Aorta (tissue), 5 donors: ENCODE results near the gene CD6. TPM values are rescaled to one million over a fixed set of nuclear protein-coding genes. Genes with fewer than 3 reads are reported as not detected.
"Not testable (repeated sequence)": the region's sequence is repeated elsewhere in the genome, so short reads cannot be mapped to it uniquely, and the experiment has no call there.

Source experiments
- ATAC-seq: fragments of 200-7000 bp; cut with Tn5 transposase; one replicate; pipeline ENCODE4 v1.9.1; 2022; ENCODE audit warnings: moderate library complexity; ENCODE audit not compliant: low FRiP score
- DNase-seq, 2 donors: peaks; one replicate each; pipeline ENCODE4 v3.0.0-alpha.2; 2020
- H3K27ac ChIP-seq, 2 donors: one replicate each; pipeline ENCODE4 v1.5.1; 2013; ENCODE audit warnings: low read length in 2 of 2, mild to moderate bottlenecking in 2 of 2, moderate library complexity in 2 of 2, control low read depth in 1 of 2, inconsistent platforms in 1 of 2, low read depth in 1 of 2
- H3K27me3 ChIP-seq, 2 donors: one replicate each; pipeline ENCODE4 v1.6.1; 2013; ENCODE audit warnings: control low read depth in 1 of 2, low read length in 1 of 2, mild to moderate bottlenecking in 1 of 2, moderate library complexity in 1 of 2; ENCODE audit not compliant: insufficient read depth in 2 of 2, control insufficient read depth in 1 of 2
- H3K36me3 ChIP-seq, 2 donors: one replicate each; pipeline ENCODE4 v1.6.1; 2013; ENCODE audit warnings: control low read depth in 1 of 2, low read length in 1 of 2, mild to moderate bottlenecking in 1 of 2; ENCODE audit not compliant: insufficient read depth in 2 of 2, control insufficient read depth in 1 of 2
- H3K4me1 ChIP-seq, 2 donors: one replicate each; pipeline ENCODE4 v1.6.1; 2013; ENCODE audit warnings: low read length in 2 of 2, control low read depth in 1 of 2, mild to moderate bottlenecking in 1 of 2, moderate library complexity in 1 of 2; ENCODE audit not compliant: insufficient read depth in 2 of 2, control insufficient read depth in 1 of 2
- H3K4me3 ChIP-seq, 2 donors: one replicate each; pipeline ENCODE4 v1.5.1; 2013; ENCODE audit warnings: low read length in 2 of 2, control low read depth in 1 of 2, mild to moderate bottlenecking in 1 of 2
- H3K9me3 ChIP-seq: one replicate; pipeline ENCODE4 v1.6.1; 2013; ENCODE audit warnings: mild to moderate bottlenecking, low read length; ENCODE audit not compliant: control insufficient read depth
- WGBS, 2 donors: extraction: QIAGEN DNeasy Blood & Tissue Kit; methylation state at CpG; one replicate each; pipeline ENCODE4 v1.1.7; 2013; 5-methylcytosine and 5-hydroxymethylcytosine counted together
- intact Hi-C, 2 donors: fragments of 100-400 bp; cut with DNase I; formaldehyde crosslinking; loops; one replicate each; pipeline versions ENCODE4 v1.14.2 to v1.15.0; 2022
- polyA plus RNA-seq, 2 donors: library from polyadenylated mRNA; stranded (reverse); fragments of 200-250 nt; gene quantifications; one replicate each; pipeline ENCODE4 v1.2.3, GENCODE V29; 2013
- total RNA-seq, 2 donors: library from RNA; stranded (reverse); fragmentation: NEBNext Ultra II Directional; extraction: Animal tissue kit (Norgen Biotek cat#: 25700); gene quantifications; one replicate each; pipeline ENCODE4 v1.2.1, GENCODE V29; 2021
- donor health status: healthy with polysubstance abuse.
- donor health status: Bipolar disorder and iron deficiency.
- donor health status: DM: no; HTN: no; CAD: no.
- donor health status: DM: no; HTN: no; CAD: no.
- donor health status: DM: yes; HTN: yes; CAD: no.

The CD6 gene
- total and polyA plus RNA-seq, 4 donors, result 1.3 to 2.2 (median 1.4) TPM

DNA sequence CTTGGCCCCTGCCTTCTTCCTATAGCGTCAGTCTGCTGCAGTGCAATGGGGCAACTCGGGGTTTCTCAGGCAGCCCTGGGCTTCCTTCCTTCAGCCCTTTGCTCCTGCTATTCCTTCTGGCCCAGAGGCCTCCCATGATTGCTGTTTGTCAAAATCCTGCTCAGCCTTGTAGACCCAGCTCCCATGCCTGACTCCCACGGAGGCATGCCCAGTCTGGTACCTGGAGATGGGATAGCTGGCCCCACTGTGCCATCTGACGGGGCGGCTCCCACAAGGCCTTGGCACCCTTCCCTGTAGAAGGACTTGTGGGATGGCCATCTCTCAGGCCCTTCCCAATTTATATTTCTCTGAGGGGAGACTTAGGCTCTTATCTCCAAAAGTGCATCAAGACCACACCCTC is 590 bp upstream of the CD6 start:
- peak in 1 of 2 donors; percentile 21 for DNase-seq
- Histone ChIP-seq H3K27ac (no peak overlapping the region), H3K36me3 (no peaks in the 10 kb centered on the region), H3K4me1 (no peaks in the 10 kb centered on the region), H3K4me3 (no peak overlapping the region), H3K9me3 (no peaks in the 10 kb centered on the region), H3K27me3 (no peaks in the 10 kb centered on the region)
- no peak for ATAC-seq
- 85 to 90% methylated on average over 5 of the region's 5 CpGs for WGBS, 2 donors
- intact Hi-C loops, result no loop called here

DNA sequence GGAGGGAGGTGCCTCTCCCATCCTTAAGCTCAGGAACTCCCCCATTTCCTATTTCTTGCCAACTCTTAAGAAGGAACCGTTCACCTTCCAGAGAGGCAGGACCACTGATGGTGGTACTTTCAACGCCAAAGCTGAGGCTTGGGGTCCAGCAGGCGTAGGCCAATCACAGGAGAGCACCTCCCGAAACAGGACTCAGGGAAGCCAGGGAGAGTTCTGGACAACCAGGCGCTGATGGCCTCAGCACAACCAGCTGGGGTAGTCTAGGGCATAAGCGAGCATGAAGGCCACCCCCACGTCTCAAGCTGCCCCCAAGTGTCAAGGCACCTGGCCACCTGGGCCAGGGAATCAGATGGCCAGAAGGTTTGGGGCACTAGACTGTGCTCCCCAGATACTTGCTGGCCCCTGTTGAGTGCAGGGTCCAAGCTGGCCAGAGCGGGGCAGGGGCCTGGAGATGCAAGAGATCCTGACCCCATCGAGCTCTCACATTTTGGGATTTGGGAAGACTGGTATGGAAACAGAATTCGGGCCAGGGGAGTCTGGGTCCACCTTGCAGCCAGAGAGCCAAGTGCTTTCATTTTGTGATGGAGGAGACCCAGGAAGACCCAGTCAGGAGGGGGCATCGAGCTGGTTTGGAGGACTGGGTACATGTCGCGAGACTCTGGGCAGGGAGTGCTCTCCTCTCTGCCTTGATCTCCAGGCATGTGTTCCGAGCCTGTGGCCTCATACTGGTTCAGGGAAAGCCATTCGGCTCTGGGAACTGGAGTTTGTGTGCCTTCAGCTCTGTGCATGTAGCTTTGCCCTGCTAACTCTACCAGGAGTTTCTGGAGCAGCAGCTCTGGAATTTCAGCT is 926 bp downstream of the CD6 start:
- H3K27me3 ChIP-seq, result no peaks in the 10 kb centered on the region
- intact Hi-C loops, result no loop called here
- 88 to 89% methylated on average over 15 of the region's 15 CpGs for WGBS, 2 donors
- DNase-seq, result peak; percentile 40 to 51
- no peaks in the 10 kb centered on the region for H3K36me3 ChIP-seq
- no peaks in the 10 kb centered on the region for H3K4me1 ChIP-seq
- no peak for ATAC-seq
- no peaks in the 10 kb centered on the region for H3K9me3 ChIP-seq
- no peak overlapping the region for H3K4me3 ChIP-seq
- no peak overlapping the region for H3K27ac ChIP-seq

DNA sequence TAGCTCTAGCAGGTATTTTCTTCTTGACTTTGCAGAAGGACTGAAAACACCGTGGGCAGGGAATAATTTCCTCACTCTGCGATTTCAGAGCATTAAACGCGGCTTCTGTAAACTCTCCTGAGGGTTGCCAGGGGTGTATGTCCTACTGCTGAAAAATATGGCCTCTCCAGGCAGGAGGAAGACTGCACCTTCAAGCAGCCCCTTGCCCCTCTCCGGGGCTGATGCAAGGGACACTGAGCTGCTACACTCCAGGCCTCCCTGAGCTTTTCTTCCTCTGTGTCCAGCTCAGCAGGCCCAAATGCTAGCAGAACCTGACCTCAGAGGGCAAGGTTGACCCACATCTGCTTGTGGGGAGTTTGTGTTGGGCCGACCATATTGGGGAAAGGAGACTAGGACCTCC is 2.2 kb downstream of the CD6 start:
- ATAC-seq, result no peak
- intact Hi-C loops, result no loop called here
- no peaks in the 10 kb centered on the region for H3K9me3 ChIP-seq

DNA sequence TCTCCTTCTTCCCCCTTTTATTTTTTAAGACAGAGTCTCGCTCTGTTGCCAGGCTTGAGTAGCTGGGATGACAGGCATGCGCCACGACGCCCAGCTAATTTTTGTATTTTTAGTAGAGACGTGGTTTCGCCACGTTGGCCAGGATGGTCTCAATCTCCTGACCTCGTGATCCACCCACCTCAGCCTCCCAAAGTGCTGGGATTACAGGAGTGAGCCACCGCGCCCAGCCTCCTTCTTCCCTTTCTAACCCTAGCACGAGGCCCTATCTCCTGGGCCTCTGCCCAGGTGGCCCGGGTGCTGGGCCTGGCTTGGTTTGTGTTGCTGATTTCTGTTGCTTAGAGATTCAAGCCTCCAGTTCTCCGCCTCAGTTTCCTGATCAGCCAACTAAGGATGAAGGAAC is 2.8 kb downstream of the CD6 start:
- H3K27ac ChIP-seq, H3K9me3 ChIP-seq, intact Hi-C loops, ATAC-seq, H3K36me3 ChIP-seq, H3K27me3 ChIP-seq, H3K4me3 ChIP-seq, H3K4me1 ChIP-seq: not testable (repeated sequence)
- WGBS, 2 donors, result 87% methylated on average over 13 of the region's 13 CpGs
- peak in 1 of 2 donors; percentile 18 for DNase-seq

More for the DNA sequence above, 2.2 kb downstream of the CD6 start:
- no peaks in the 10 kb centered on the region for H3K27me3 ChIP-seq
- DNase-seq, result peak in 1 of 2 donors; percentile 13
- no peaks in the 10 kb centered on the region for H3K4me1 ChIP-seq
- H3K27ac ChIP-seq, result no peak overlapping the region
- H3K4me3 ChIP-seq, result no peak overlapping the region
- WGBS, 2 donors, result 81 to 82% methylated on average over 6 of the region's 6 CpGs
- H3K36me3 ChIP-seq, result no peaks in the 10 kb centered on the region

DNA sequence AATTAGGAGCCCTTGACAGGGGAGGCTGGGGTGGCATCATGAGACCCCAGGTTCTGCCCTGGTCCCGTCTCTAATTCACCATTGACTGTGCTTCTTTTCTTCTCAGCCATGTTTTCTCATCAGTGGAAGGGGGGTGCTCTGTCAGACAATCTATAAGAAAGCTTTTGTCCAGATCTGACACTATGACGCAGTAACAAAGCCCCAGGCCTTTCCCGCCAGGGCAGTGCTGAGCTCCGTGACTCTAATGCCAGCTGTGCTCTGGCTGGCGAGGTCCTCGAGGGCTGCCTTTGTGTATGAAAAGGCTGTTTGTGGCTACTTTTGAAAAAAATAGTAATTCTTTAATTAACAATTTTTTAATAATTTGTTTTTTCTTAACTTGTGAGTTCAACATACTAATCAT is 3.2 kb downstream of the CD6 start:
- no peak overlapping the region for H3K27ac ChIP-seq
- H3K4me1 ChIP-seq, result no peaks in the 10 kb centered on the region
- intact Hi-C loops, result no loop called here
- 96 to 98% methylated on average over 6 of the region's 6 CpGs for WGBS, 2 donors
- peak; percentile 36 to 42 for DNase-seq
- H3K36me3 ChIP-seq, result no peaks in the 10 kb centered on the region
- H3K4me3 ChIP-seq, result no peak overlapping the region
- H3K9me3 ChIP-seq, result no peaks in the 10 kb centered on the region
- no peaks in the 10 kb centered on the region for H3K27me3 ChIP-seq
- ATAC-seq, result no peak

DNA sequence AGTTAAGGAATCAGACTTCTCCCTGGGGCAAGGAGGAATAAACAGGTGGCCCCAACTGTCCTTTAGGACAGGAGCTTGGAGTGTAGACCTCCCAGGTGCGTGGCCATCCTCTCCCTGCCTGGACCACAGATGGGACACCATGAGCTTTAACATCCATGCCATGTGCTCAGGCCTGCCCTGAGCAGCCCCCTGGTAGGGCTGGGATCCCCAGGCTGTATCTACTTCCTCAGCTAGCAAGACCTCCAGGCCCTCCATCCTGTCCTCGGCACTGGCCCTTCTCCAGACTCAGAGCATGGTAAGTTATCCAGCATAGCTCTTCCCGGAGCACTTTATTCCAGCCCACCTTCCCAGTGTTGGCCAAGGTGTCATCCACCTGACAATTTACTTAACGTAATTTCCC is 5.7 kb downstream of the CD6 start:
- ATAC-seq (no peak), DNase-seq (peak in 1 of 2 donors; percentile 21)
- Histone ChIP-seq H3K9me3 (no peaks in the 10 kb centered on the region), H3K4me3 (no peak overlapping the region), H3K36me3 (no peaks in the 10 kb centered on the region), H3K4me1 (no peaks in the 10 kb centered on the region), H3K27me3 (no peaks in the 10 kb centered on the region), H3K27ac (no peak overlapping the region)
- intact Hi-C loops, result no loop called here
- 94 to 98% methylated on average over 4 of the region's 4 CpGs for WGBS, 2 donors

DNA sequence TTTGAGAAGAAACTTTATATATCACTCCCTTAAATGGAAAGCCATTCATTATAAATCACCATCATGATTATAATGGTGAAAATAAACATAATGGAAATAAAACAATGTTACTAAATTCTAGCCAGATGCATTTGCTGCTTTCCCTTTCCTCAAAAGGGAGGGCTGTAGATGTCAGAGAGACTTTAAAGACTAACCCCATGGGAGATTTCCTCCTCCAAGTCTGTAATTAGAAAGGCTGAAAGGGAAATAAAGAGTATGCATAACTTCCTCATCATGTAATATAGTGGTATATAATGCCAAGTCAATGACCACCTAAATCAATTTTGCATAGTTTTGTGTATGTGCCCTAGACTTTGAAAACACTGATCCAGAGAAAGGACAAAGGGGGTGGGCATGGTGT is 6.4 kb downstream of the CD6 start:
- intact Hi-C loops, result no loop called here
- ATAC-seq, result no peak
- no peak overlapping the region for H3K27ac ChIP-seq
- no peaks in the 10 kb centered on the region for H3K4me1 ChIP-seq
- H3K27me3 ChIP-seq, result no peaks in the 10 kb centered on the region
- DNase-seq, result no peak
- no peaks in the 10 kb centered on the region for H3K36me3 ChIP-seq
- no peaks in the 10 kb centered on the region for H3K9me3 ChIP-seq
- H3K4me3 ChIP-seq, result no peak overlapping the region

DNA sequence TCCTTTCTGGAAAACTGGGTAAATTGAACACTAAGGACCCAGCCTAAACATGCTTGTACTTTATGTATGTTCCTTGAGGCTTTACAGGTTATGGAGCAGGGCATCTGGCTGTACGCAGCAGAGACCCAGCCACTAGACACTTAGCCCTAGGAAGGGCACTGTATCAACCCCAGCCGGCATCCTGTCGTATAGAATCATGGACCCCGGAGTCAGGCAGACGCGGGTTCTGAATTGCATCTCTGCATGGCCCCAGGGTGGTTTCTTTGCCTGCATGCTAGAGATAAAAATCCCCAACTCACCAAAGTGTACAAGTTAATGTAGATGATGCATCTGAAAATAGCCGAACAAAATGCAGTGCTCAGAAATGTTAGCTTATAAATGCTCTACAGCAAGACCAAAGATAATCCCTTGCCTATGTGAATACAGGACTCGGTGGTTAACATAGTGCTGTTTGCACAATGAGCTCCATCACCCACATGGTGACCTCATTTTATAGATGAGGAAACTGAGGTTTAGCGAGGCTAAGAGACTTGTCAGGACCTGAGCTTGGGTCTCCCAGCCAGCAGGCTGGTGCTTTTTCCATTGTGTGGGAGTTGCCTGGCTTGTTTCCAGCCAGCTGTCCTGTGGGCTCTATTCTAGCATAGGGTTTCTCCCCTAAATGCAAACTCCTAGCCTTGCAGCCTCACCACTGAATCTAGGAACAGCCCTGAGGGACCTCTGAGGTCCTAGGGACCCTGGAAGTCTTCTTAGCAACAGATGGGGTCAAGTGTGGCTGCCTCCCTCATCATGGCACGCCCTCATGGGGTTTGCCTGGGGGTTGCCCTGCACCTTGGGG is 7.3 kb downstream of the CD6 start:
- H3K27me3 ChIP-seq, result no peaks in the 10 kb centered on the region
- 74 to 80% methylated on average over 10 of the region's 10 CpGs for WGBS, 2 donors
- DNase-seq, result peak in 1 of 2 donors; percentile 42
- H3K27ac ChIP-seq, result no peak overlapping the region
- ATAC-seq, result no peak
- H3K4me1 ChIP-seq, result no peaks in the 10 kb centered on the region
- H3K9me3 ChIP-seq, result no peaks in the 10 kb centered on the region
- no peaks in the 10 kb centered on the region for H3K36me3 ChIP-seq
- intact Hi-C loops, result no loop called here
- H3K4me3 ChIP-seq, result no peak overlapping the region

DNA sequence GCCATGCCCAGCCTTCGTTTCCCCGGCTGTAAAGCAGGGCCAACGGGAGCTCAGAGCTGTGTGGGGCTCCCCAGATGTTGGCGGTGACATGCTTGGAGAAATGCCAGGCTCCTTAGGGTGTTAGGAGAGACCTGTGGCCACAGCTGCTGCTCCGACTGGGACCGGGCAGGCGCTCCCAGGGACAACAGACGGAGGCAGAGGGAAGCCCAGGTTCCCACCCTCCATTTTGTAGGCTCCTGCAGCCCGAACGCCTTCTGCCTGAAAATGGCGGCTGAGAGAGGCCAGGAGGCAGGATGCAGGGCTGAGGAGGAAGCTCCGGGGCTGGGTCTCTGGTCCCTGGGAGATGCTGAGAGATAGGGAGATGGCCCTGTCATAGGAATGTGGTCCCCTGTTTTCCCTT is 10.0 kb downstream of the CD6 start:
- no peaks in the 10 kb centered on the region for H3K4me1 ChIP-seq
- DNase-seq (no peak), ATAC-seq (no peak)
- H3K27ac ChIP-seq, result no peak overlapping the region
- WGBS, 2 donors, result 79 to 86% methylated on average over 12 of the region's 12 CpGs
- no peaks in the 10 kb centered on the region for H3K36me3 ChIP-seq
- H3K27me3 ChIP-seq, result no peaks in the 10 kb centered on the region
- intact Hi-C loops, result no loop called here
- no peaks in the 10 kb centered on the region for H3K9me3 ChIP-seq
- H3K4me3 ChIP-seq, result no peak overlapping the region
